Fibroblast of lung (primary cell): Measurements from ENCODE around the gene LILRA1. TPM values are rescaled to one million over a fixed set of nuclear protein-coding genes. Genes with fewer than 3 reads are reported as not detected.
"Not testable (repeated sequence)": the region's sequence is repeated elsewhere in the genome, so short reads cannot be mapped to it uniquely, and the experiment has no call there.

Experiments used
- DNase-seq, 2 donors: peaks; one replicate each; pipeline versions ENCODE4 v3.0.0 to v3.0.0-alpha.2; 2010; ENCODE audit warnings: low read depth in 2 of 2
- H2AFZ ChIP-seq: 2 replicates; pipeline ENCODE4 v1.5.1; 2012; ENCODE audit warnings: low read length, control low read depth, inconsistent platforms
- H3K27ac ChIP-seq: 2 replicates; pipeline ENCODE4 v1.5.1; 2011; ENCODE audit warnings: low read length, control low read depth; ENCODE audit not compliant: insufficient read depth
- H3K27me3 ChIP-seq: 2 replicates; pipeline ENCODE4 v1.5.1; 2011; ENCODE audit warnings: mild to moderate bottlenecking, low read length; ENCODE audit not compliant: control insufficient read depth, insufficient read depth
- H3K36me3 ChIP-seq: 2 replicates; pipeline ENCODE4 v1.5.1; 2011; ENCODE audit warnings: low read length; ENCODE audit not compliant: control insufficient read depth, insufficient read depth
- H3K4me1 ChIP-seq: 2 replicates; pipeline ENCODE4 v1.5.1; 2011; ENCODE audit warnings: low read length; ENCODE audit not compliant: control insufficient read depth, insufficient read depth; ENCODE audit errors: extremely low read depth
- H3K4me2 ChIP-seq: 2 replicates; pipeline ENCODE4 v1.5.1; 2011; ENCODE audit warnings: low read length, control low read depth; ENCODE audit not compliant: insufficient read depth; ENCODE audit errors: extremely low read depth
- H3K4me3 ChIP-seq, 4 experiments: fragments of 200-600 bp in 1 of 4; sonication (generic) in 1 of 4; replicated peaks in 1 of 4; 2 replicates each; pipeline ENCODE4 v1.5.1; 2011 to 2016; ENCODE audit warnings: low read length in 4 of 4, low read depth in 3 of 4, mild to moderate bottlenecking in 3 of 4, control low read depth in 2 of 4, inconsistent platforms in 1 of 4, mixed read lengths in 1 of 4; ENCODE audit not compliant: insufficient read depth in 1 of 4; ENCODE audit errors: control extremely low read depth in 1 of 4
- H3K79me2 ChIP-seq: 2 replicates; pipeline ENCODE4 v1.5.1; 2012; ENCODE audit warnings: mild to moderate bottlenecking, low read length, inconsistent platforms; ENCODE audit not compliant: control insufficient read depth, insufficient read depth
- H3K9ac ChIP-seq: 2 replicates; pipeline ENCODE4 v1.5.1; 2011; ENCODE audit warnings: mild to moderate bottlenecking, low read length, control low read depth; ENCODE audit not compliant: insufficient read depth
- H3K9me3 ChIP-seq: 2 replicates; pipeline ENCODE4 v1.5.1; 2012; ENCODE audit warnings: low read depth, low read length; ENCODE audit not compliant: control insufficient read depth, insufficient read depth
- H4K20me1 ChIP-seq: 2 replicates; pipeline ENCODE4 v1.5.1; 2011; ENCODE audit warnings: low read length; ENCODE audit not compliant: control insufficient read depth, insufficient read depth; ENCODE audit errors: extremely low read depth
- EZH2 ChIP-seq: IDR thresholded peaks from 2 replicates; pipeline ENCODE4 v1.5.1; 2012; ENCODE audit warnings: low read length, control low read depth, mild to moderate bottlenecking; ENCODE audit errors: missing control alignments
- polyA plus RNA-seq, 2 donors: library from polyadenylated mRNA; depleted of rRNA in 1 of 2; stranded (reverse) in 1 of 2; unstranded in 1 of 2; fragments of >200 nt; gene quantifications; 2 replicates each; pipeline ENCODE4 v1.2.1, GENCODE V29; 2011 to 2012; ENCODE audit warnings: missing spikeins in 1 of 2
- total RNA-seq: library from RNA; depleted of rRNA; stranded (reverse); fragments of >200 nt; gene quantifications from 2 replicates; pipeline ENCODE4 v1.2.1, GENCODE V29; 2014
- TF ChIP-seq, protein P1 (sequence below), 2 donors: IDR thresholded peaks in 1 of 2; conservative IDR thresholded peaks in 1 of 2; 1 replicate in 1 of 2; 2 replicates in 1 of 2; pipeline ENCODE4 v1.5.1; 2011 to 2012; ENCODE audit warnings: low read length in 2 of 2, control low read depth in 1 of 2, inconsistent platforms in 1 of 2, low read depth in 1 of 2, mild to moderate bottlenecking in 1 of 2

Gene LILRA1
- total and polyA plus RNA-seq, 2 donors (not counting 1 experiment from before 2014, with no cell fraction given) = not detected

GRCh38 chr19:54573330-54573872 lies 20.0 kb upstream of the LILRA1 start, which contains the start of gene LILRA2:
LILRA2 (plus strand) TSS chr19:54573790; CDS start chr19:54573879, 89 bp downstream.
- H2AFZ ChIP-seq = no peak within 1 kb of the TSS
- no peak for DNase-seq
- H3K36me3 ChIP-seq = no peaks in the 10 kb centered on the region
- H3K4me3 ChIP-seq = no peak within 1 kb of the TSS
- no peaks in the 10 kb centered on the region for H3K4me1 ChIP-seq
- no peak within 1 kb of the TSS for H3K4me2 ChIP-seq
- no peaks in the 10 kb centered on the region for H3K79me2 ChIP-seq
- no peaks in the 10 kb centered on the region for H4K20me1 ChIP-seq
- H3K9ac ChIP-seq = no peak within 1 kb of the TSS
- H3K9me3 ChIP-seq = no peaks in the 10 kb centered on the region
- H3K27ac ChIP-seq = no peak within 1 kb of the TSS
- no peak for TF ChIP-seq EZH2
- TF ChIP-seq, protein P1, sequence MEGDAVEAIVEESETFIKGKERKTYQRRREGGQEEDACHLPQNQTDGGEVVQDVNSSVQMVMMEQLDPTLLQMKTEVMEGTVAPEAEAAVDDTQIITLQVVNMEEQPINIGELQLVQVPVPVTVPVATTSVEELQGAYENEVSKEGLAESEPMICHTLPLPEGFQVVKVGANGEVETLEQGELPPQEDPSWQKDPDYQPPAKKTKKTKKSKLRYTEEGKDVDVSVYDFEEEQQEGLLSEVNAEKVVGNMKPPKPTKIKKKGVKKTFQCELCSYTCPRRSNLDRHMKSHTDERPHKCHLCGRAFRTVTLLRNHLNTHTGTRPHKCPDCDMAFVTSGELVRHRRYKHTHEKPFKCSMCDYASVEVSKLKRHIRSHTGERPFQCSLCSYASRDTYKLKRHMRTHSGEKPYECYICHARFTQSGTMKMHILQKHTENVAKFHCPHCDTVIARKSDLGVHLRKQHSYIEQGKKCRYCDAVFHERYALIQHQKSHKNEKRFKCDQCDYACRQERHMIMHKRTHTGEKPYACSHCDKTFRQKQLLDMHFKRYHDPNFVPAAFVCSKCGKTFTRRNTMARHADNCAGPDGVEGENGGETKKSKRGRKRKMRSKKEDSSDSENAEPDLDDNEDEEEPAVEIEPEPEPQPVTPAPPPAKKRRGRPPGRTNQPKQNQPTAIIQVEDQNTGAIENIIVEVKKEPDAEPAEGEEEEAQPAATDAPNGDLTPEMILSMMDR (conservative IDR thresholded peaks at IDR 0.05 in 1 of 2, IDR thresholded peaks at IDR 0.05 in 1 of 2; ENCODE audit: low read depth in 1 of 2, low read length in 2 of 2) = no peak
- H3K27me3 ChIP-seq = no peaks in the 10 kb centered on the region

DNA sequence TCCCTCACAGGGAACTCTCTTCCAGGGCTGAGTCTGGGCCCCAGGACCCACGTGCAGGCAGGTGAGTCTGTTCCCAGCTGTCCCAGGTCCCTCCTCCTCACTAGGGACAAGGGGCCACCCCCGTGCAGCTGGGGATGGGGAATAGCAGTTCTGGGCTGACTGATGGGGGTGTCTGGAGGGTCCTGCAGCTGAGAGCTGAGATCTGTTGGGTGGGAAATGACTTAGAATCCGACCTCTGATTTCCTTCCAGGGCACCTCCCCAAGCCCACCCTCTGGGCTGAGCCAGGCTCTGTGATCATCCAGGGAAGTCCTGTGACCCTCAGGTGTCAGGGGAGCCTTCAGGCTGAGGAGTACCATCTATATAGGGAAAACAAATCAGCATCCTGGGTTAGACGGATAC lies 19.4 kb upstream of the LILRA1 start:
- H3K36me3 ChIP-seq = no peaks in the 10 kb centered on the region
- no peaks in the 10 kb centered on the region for H3K27me3 ChIP-seq
- H3K9me3 ChIP-seq = no peaks in the 10 kb centered on the region
- no peaks in the 10 kb centered on the region for H4K20me1 ChIP-seq
- H3K9ac ChIP-seq = no peak overlapping the region
- no peaks in the 10 kb centered on the region for H3K79me2 ChIP-seq
- no peak overlapping the region for H3K4me3 ChIP-seq
- no peaks in the 10 kb centered on the region for H3K4me1 ChIP-seq
- H3K27ac ChIP-seq = no peak overlapping the region
- TF ChIP-seq EZH2 = no peak
- TF ChIP-seq, protein P1 (conservative IDR thresholded peaks at IDR 0.05 in 1 of 2, IDR thresholded peaks at IDR 0.05 in 1 of 2; ENCODE audit: low read depth in 1 of 2, low read length in 2 of 2) = no peak
- H2AFZ ChIP-seq = no peak overlapping the region
- H3K4me2 ChIP-seq = no peak overlapping the region
- no peak for DNase-seq

GRCh38 chr19:54574527-54575056 lies 18.8 kb upstream of the LILRA1 start:
- no peaks in the 10 kb centered on the region for H4K20me1 ChIP-seq
- no peak overlapping the region for H3K4me3 ChIP-seq
- no peak for DNase-seq
- no peaks in the 10 kb centered on the region for H3K79me2 ChIP-seq
- H2AFZ ChIP-seq = no peak overlapping the region
- H3K36me3 ChIP-seq = no peaks in the 10 kb centered on the region
- no peak overlapping the region for H3K9ac ChIP-seq
- no peaks in the 10 kb centered on the region for H3K27me3 ChIP-seq
- H3K4me2 ChIP-seq = no peak overlapping the region
- H3K4me1 ChIP-seq = no peaks in the 10 kb centered on the region
- no peaks in the 10 kb centered on the region for H3K9me3 ChIP-seq
- no peak overlapping the region for H3K27ac ChIP-seq
- TF ChIP-seq, protein P1 (conservative IDR thresholded peaks at IDR 0.05 in 1 of 2, IDR thresholded peaks at IDR 0.05 in 1 of 2; ENCODE audit: low read depth in 1 of 2, low read length in 2 of 2) = no peak
- TF ChIP-seq EZH2 = no peak

DNA sequence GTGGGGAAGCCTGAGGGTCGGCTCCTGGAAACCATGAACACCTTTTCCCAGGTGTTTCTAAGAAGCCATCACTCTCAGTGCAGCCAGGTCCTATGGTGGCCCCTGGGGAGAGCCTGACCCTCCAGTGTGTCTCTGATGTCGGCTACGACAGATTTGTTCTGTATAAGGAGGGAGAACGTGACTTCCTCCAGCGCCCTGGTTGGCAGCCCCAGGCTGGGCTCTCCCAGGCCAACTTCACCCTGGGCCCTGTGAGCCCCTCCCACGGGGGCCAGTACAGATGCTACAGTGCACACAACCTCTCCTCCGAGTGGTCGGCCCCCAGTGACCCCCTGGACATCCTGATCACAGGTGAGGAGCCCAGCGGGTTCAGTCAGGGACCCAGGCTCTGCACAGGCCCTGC lies 18.2 kb upstream of the LILRA1 start:
- not testable (repeated sequence) for H3K36me3 ChIP-seq, H3K4me3 ChIP-seq, H3K27ac ChIP-seq

More for the DNA sequence above, 18.2 kb upstream of the LILRA1 start:
- H3K79me2 ChIP-seq, H2AFZ ChIP-seq, H3K9me3 ChIP-seq, H3K4me2 ChIP-seq, H4K20me1 ChIP-seq, H3K4me1 ChIP-seq, H3K27me3 ChIP-seq, H3K9ac ChIP-seq, DNase-seq: not testable (repeated sequence)
